UCSD-AML1 (cell line): ENCODE results near the gene CD300A.
A peak's percentile ranks its signal among the peaks of the same experiment; 100 is the strongest.

Experiments used
- DNase-seq: peaks from one replicate; lab custom pipeline; 2025; ENCODE audit not compliant: unreplicated experiment; lab: John Stamatoyannopoulos, UW

The CD300A gene

GRCh38 chr17:74466111-74466827, at the start of gene CD300A:
CD300A (plus strand) TSS chr17:74466634; CDS start chr17:74466704, 70 bp downstream.
- peak; percentile 88 for DNase-seq

GRCh38 chr17:74417178-74418045, 49.0 kb upstream of the CD300A start:
- DNase-seq = no peak

- DNase-seq = no peak
Observed at GRCh38 chr17:74419928-74420411, 46.5 kb upstream of the CD300A start.

GRCh38 chr17:74424117-74424516, 42.3 kb upstream of the CD300A start:
- no peak for DNase-seq

GRCh38 chr17:74424657-74425056, 41.8 kb upstream of the CD300A start:
- DNase-seq = no peak

GRCh38 chr17:74426551-74427047, 39.8 kb upstream of the CD300A start:
- DNase-seq = peak; percentile 50

GRCh38 chr17:74427048-74427762, 39.2 kb upstream of the CD300A start:
- peak; percentile 59 for DNase-seq

- no peak for DNase-seq
Observed at GRCh38 chr17:74427763-74428153, 38.7 kb upstream of the CD300A start.

- DNase-seq = peak; percentile 76
Observed at GRCh38 chr17:74429604-74430384, 36.6 kb upstream of the CD300A start.

- peak; percentile 77 for DNase-seq
Observed at GRCh38 chr17:74430385-74430705, 36.1 kb upstream of the CD300A start.

GRCh38 chr17:74430706-74431567, 35.5 kb upstream of the CD300A start:
- peak; percentile 77 for DNase-seq

GRCh38 chr17:74431568-74432423, 34.6 kb upstream of the CD300A start, which contains the start of gene GPRC5C:
GPRC5C (plus strand) TSS chr17:74432088; CDS start chr17:74439777, 7,689 bp downstream.
- peak; percentile 81 for DNase-seq

- DNase-seq = no peak
Observed at GRCh38 chr17:74432424-74432690, 34.1 kb upstream of the CD300A start.

- DNase-seq = no peak
Observed at GRCh38 chr17:74432766-74433391, 33.6 kb upstream of the CD300A start.

GRCh38 chr17:74433421-74434121, 32.9 kb upstream of the CD300A start:
- DNase-seq = no peak

- no peak for DNase-seq
Observed at GRCh38 chr17:74435775-74436359, 30.6 kb upstream of the CD300A start.

GRCh38 chr17:74437702-74438101, 28.7 kb upstream of the CD300A start:
- no peak for DNase-seq
